Ectodermal cell (in vitro differentiated cells): ENCODE data around the gene PCDHGA6.
"Not testable (repeated sequence)": the region's sequence is repeated elsewhere in the genome, so short reads cannot be mapped to it uniquely, and the experiment has no call there.

ENCODE experiments used
- H3K27ac ChIP-seq: 2 replicates; pipeline ENCODE4 v1.7.0; 2013; ENCODE audit warnings: mild to moderate bottlenecking, low read depth, low read length; ENCODE audit not compliant: insufficient read depth, poor library complexity, severe bottlenecking
- H3K27me3 ChIP-seq: 2 replicates; pipeline ENCODE4 v1.7.0; 2013; ENCODE audit warnings: mild to moderate bottlenecking, low read length; ENCODE audit not compliant: insufficient read depth, control insufficient read depth, poor library complexity, severe bottlenecking
- H3K36me3 ChIP-seq: one replicate; pipeline ENCODE4 v1.7.0; 2013; ENCODE audit warnings: low read length; ENCODE audit not compliant: control insufficient read depth, insufficient read depth
- H3K4me1 ChIP-seq: one replicate; pipeline ENCODE4 v1.7.0; 2013; ENCODE audit warnings: low read length; ENCODE audit not compliant: control insufficient read depth, insufficient read depth
- H3K4me3 ChIP-seq: 2 replicates; pipeline ENCODE4 v1.7.0; 2013; ENCODE audit warnings: low read depth, low read length, control low read depth; ENCODE audit not compliant: insufficient read depth
- H3K9me3 ChIP-seq: 2 replicates; pipeline ENCODE4 v1.7.0; 2013; ENCODE audit warnings: mild to moderate bottlenecking, low read length, moderate library complexity; ENCODE audit not compliant: control insufficient read depth
- WGBS, 2 experiments: methylation state at CpG; one replicate each; pipeline ENCODE4 v1.1.7; 2013; ENCODE audit warnings: missing lambda C conversion rate in 2 of 2; 5-methylcytosine and 5-hydroxymethylcytosine counted together

The PCDHGA6 gene

GRCh38 chr5:141382469-141383294 lies 9.0 kb downstream of the PCDHGA6 start, which contains the start of gene PCDHGA7:
Gene PCDHGA7, plus strand, starts transcription at chr5:141382742. Its CDS starts 158 bp downstream, at chr5:141382900.
- Histone ChIP-seq H3K27me3 (no peaks in the 10 kb centered on the region), H3K9me3 (peaks cover 2% of the 10 kb centered on the region), H3K36me3 (no peaks in the 10 kb centered on the region), H3K27ac (no peak within 1 kb of the TSS), H3K4me3 (no peak within 1 kb of the TSS), H3K4me1 (no peaks in the 10 kb centered on the region)
- WGBS, 2 experiments = 94 to 95% methylated on average over 37 of the region's 37 CpGs

GRCh38 chr5:141383345-141383744 lies 9.7 kb downstream of the PCDHGA6 start:
- H3K27me3 ChIP-seq = no peaks in the 10 kb centered on the region
- H3K27ac ChIP-seq = no peak overlapping the region
- no peaks in the 10 kb centered on the region for H3K4me1 ChIP-seq
- H3K4me3 ChIP-seq = no peak overlapping the region
- peaks cover 3% of the 10 kb centered on the region for H3K9me3 ChIP-seq
- WGBS, 2 experiments = 94 to 96% methylated on average over 21 of the region's 21 CpGs
- no peaks in the 10 kb centered on the region for H3K36me3 ChIP-seq

- peaks cover 7% of the 10 kb centered on the region for H3K9me3 ChIP-seq
Observed at GRCh38 chr5:141384471-141385267, 11.0 kb downstream of the PCDHGA6 start.

GRCh38 chr5:141387557-141388311 lies 14.0 kb downstream of the PCDHGA6 start, which contains the start of gene PCDHGB4:
Gene PCDHGB4, plus strand, starts transcription at chr5:141387698. Its CDS starts 187 bp downstream, at chr5:141387885.
- H3K36me3 ChIP-seq, H3K27me3 ChIP-seq, H3K27ac ChIP-seq, H3K9me3 ChIP-seq, H3K4me1 ChIP-seq: not testable (repeated sequence)
- WGBS, 2 experiments = 65 to 71% methylated on average over 17 of the region's 40 CpGs
- H3K4me3 ChIP-seq = peak within 1 kb of the TSS; percentile 23

More at GRCh38 chr5:141384471-141385267, 11.0 kb downstream of the PCDHGA6 start:
- no peaks in the 10 kb centered on the region for H3K36me3 ChIP-seq
- H3K4me1 ChIP-seq = no peaks in the 10 kb centered on the region
- H3K4me3 ChIP-seq = no peak overlapping the region
- H3K27ac ChIP-seq = no peak overlapping the region
- H3K27me3 ChIP-seq = no peaks in the 10 kb centered on the region
- 94 to 96% methylated on average over 43 of the region's 43 CpGs for WGBS, 2 experiments

- H3K27me3 ChIP-seq = no peaks in the 10 kb centered on the region
- no peaks in the 10 kb centered on the region for H3K4me1 ChIP-seq
- no peak overlapping the region for H3K4me3 ChIP-seq
- 92 to 100% methylated on average over 9 to 10 of the region's 10 CpGs for WGBS, 2 experiments
- peaks cover 12% of the 10 kb centered on the region for H3K36me3 ChIP-seq
- no peak overlapping the region for H3K27ac ChIP-seq
- peaks cover 5% of the 10 kb centered on the region for H3K9me3 ChIP-seq
Observed at GRCh38 chr5:141388661-141389060, 15.0 kb downstream of the PCDHGA6 start.

GRCh38 chr5:141389153-141390042 lies 15.7 kb downstream of the PCDHGA6 start:
- no peaks in the 10 kb centered on the region for H3K4me1 ChIP-seq
- H3K9me3 ChIP-seq = peaks cover 5% of the 10 kb centered on the region
- H3K27ac ChIP-seq = no peak overlapping the region
- 96 to 97% methylated on average over 77 of the region's 77 CpGs for WGBS, 2 experiments
- peaks cover 12% of the 10 kb centered on the region for H3K36me3 ChIP-seq
- H3K4me3 ChIP-seq = no peak overlapping the region
- H3K27me3 ChIP-seq = no peaks in the 10 kb centered on the region

GRCh38 chr5:141392429-141393198 lies 18.9 kb downstream of the PCDHGA6 start, which contains the start of gene PCDHGA8:
Gene PCDHGA8, plus strand, starts transcription at chr5:141392633. Its CDS starts 181 bp downstream, at chr5:141392814.
- Histone ChIP-seq H3K27ac (no peak within 1 kb of the TSS), H3K36me3 (peaks cover 12% of the 10 kb centered on the region), H3K4me3 (no peak within 1 kb of the TSS), H3K27me3 (no peaks in the 10 kb centered on the region), H3K4me1 (no peaks in the 10 kb centered on the region), H3K9me3 (peaks cover 5% of the 10 kb centered on the region)
- 96 to 97% methylated on average over 37 to 38 of the region's 38 CpGs for WGBS, 2 experiments

- WGBS, 2 experiments = 94 to 95% methylated on average over 21 of the region's 21 CpGs
- peaks cover 4% of the 10 kb centered on the region for H3K9me3 ChIP-seq
Observed at GRCh38 chr5:141393267-141393666, 19.6 kb downstream of the PCDHGA6 start.

More at GRCh38 chr5:141393267-141393666, 19.6 kb downstream of the PCDHGA6 start:
- peaks cover 12% of the 10 kb centered on the region for H3K36me3 ChIP-seq
- H3K27ac ChIP-seq = no peak overlapping the region
- no peak overlapping the region for H3K4me3 ChIP-seq
- no peaks in the 10 kb centered on the region for H3K4me1 ChIP-seq
- H3K27me3 ChIP-seq = no peaks in the 10 kb centered on the region
